Prostate gland (tissue), 2 donors: ENCODE results near the gene KBTBD12. TPM values are rescaled to one million over a fixed set of nuclear protein-coding genes. Genes with fewer than 3 reads are reported as not detected.

Source experiments
- DNase-seq: peaks from one replicate; pipeline ENCODE4 v3.0.0-alpha.2; 2019; ENCODE audit warnings: low spot score
- H3K27ac ChIP-seq, 2 donors: fragments of 200-600 bp; sonication (generic); 2 replicates each; pipeline ENCODE4 v1.5.1; 2017 to 2019
- H3K27me3 ChIP-seq: fragments of 200-600 bp; sonication (generic); replicated peaks from 2 replicates; pipeline ENCODE4 v1.5.1; 2019; ENCODE audit not compliant: insufficient read depth
- H3K36me3 ChIP-seq, 2 donors: fragments of 200-600 bp; sonication (generic); 1 replicate in 1 of 2; 2 replicates in 1 of 2; pipeline versions ENCODE4 v1.5.1 to v1.8.1; 2017 to 2019
- H3K4me1 ChIP-seq: fragments of 200-600 bp; sonication (generic); replicated peaks from 2 replicates; pipeline ENCODE4 v1.5.1; 2019
- H3K4me3 ChIP-seq, 2 donors: fragments of 200-600 bp; sonication (generic); 2 replicates each; pipeline ENCODE4 v1.5.1; 2017 to 2019
- H3K9me3 ChIP-seq: fragments of 200-600 bp; sonication (generic); 2 replicates; pipeline ENCODE4 v1.5.1; 2017
- POLR2A ChIP-seq: fragments of 450-650 bp; IDR thresholded peaks from one replicate; pipeline ENCODE4 v1.6.1; 2016; ENCODE audit warnings: antibody characterized with exemption, mild to moderate bottlenecking
- POLR2AphosphoS5 ChIP-seq: sonication (generic); formaldehyde crosslinking; IDR thresholded peaks from one replicate; pipeline ENCODE4 v1.6.1; 2017; ENCODE audit warnings: antibody characterized with exemption
- WGBS: methylation state at CpG from one replicate; pipeline ENCODE4 v1.1.5; 2018; 5-methylcytosine and 5-hydroxymethylcytosine counted together
- intact Hi-C: fragments of 100-400 bp; cut with DNase I; formaldehyde crosslinking; loops from one replicate; pipeline ENCODE4 v1.14.2; 2022
- total RNA-seq, 2 donors: library from RNA; depleted of rRNA; stranded (reverse); fragments of >200 nt; gene quantifications; one replicate each; pipeline ENCODE4 v1.1.0, GENCODE V29; 2016
- TF ChIP-seq, protein P1 (sequence below), 4 experiments: fragments of 200-600 bp in 2 of 4; fragments of 450-650 bp in 2 of 4; sonication (generic) in 2 of 4; IDR thresholded peaks; 1 replicate in 3 of 4; 2 replicates in 1 of 4; pipeline ENCODE4 v1.5.1; 2016 to 2019; ENCODE audit warnings: antibody characterized with exemption in 4 of 4, mild to moderate bottlenecking in 2 of 4, moderate library complexity in 2 of 4

Gene KBTBD12
- total RNA-seq, 2 donors from 2014 or later: 1.2 TPM; not detected in 1

DNA sequence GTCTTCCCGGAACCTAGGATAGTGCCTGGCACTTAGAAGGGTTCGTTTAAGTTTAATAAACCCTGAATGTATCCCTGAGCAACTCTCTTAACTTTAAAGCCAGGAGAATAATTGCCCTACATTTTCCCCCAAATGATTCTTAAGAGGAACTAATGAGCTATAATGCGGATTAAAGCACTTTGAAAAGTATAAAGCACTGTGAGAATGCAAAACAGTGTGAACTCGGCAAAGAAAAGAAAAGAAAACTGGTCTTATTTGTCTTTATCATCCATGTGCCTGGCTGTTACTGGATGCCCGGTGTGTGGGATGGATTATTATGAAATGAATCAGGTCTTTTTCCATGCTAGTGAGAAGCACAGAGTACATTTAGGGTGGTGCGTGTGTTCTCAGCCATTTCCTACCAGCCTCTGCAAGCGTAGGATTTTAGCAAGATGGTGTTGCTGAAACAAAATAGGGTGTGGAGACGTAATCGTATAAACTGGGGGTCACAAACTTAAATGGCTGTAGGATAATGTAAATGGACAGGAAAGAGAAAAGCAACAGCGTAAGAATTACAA lies 983 bp downstream of the KBTBD12 start:
- 77% methylated on average over 10 of the region's 10 CpGs for WGBS
- intact Hi-C loops: no loop called here
- no peak overlapping the region for H3K27ac ChIP-seq

DNA sequence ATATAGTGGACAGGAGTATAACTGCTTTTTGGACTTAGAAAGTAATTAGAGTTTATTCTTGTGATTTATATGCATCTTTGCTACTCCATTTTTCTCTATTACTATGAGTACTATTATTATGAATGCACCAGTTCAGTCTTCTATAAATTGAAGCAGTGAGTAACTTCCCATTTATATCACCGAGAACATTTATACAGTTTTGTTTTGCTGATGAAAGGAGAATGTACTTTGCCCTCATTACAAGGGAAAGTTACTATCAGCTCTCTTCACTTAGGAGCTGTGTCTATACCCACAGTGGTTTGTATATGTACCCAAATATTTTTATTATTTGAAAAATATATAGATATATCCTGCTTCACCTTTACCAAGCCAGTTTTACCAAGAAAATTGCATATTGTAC lies 5.7 kb downstream of the KBTBD12 start:
- Histone ChIP-seq H3K4me3 (no peak overlapping the region), H3K4me1 (no peaks in the 10 kb centered on the region), H3K27me3 (no peaks in the 10 kb centered on the region), H3K27ac (no peak overlapping the region), H3K9me3 (no peaks in the 10 kb centered on the region), H3K36me3 (no peaks in the 10 kb centered on the region)
- DNase-seq: no peak
- WGBS: 83% methylated on average over 1 of the region's 1 CpG
- TF ChIP-seq, protein P1, sequence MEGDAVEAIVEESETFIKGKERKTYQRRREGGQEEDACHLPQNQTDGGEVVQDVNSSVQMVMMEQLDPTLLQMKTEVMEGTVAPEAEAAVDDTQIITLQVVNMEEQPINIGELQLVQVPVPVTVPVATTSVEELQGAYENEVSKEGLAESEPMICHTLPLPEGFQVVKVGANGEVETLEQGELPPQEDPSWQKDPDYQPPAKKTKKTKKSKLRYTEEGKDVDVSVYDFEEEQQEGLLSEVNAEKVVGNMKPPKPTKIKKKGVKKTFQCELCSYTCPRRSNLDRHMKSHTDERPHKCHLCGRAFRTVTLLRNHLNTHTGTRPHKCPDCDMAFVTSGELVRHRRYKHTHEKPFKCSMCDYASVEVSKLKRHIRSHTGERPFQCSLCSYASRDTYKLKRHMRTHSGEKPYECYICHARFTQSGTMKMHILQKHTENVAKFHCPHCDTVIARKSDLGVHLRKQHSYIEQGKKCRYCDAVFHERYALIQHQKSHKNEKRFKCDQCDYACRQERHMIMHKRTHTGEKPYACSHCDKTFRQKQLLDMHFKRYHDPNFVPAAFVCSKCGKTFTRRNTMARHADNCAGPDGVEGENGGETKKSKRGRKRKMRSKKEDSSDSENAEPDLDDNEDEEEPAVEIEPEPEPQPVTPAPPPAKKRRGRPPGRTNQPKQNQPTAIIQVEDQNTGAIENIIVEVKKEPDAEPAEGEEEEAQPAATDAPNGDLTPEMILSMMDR (IDR thresholded peaks at IDR 0.05): no peak
- TF ChIP-seq POLR2AphosphoS5 (no peak), POLR2A (no peak)
- intact Hi-C loops: no loop called here

More for the DNA sequence above, 983 bp downstream of the KBTBD12 start:
- H3K4me3 ChIP-seq: no peak overlapping the region
- DNase-seq: no peak
- no peaks in the 10 kb centered on the region for H3K36me3 ChIP-seq
- H3K9me3 ChIP-seq: no peaks in the 10 kb centered on the region
- TF ChIP-seq, protein P1 (IDR thresholded peaks at IDR 0.05): no peak
- TF ChIP-seq POLR2A: no peak
- TF ChIP-seq POLR2AphosphoS5: no peak
- H3K4me1 ChIP-seq: peaks cover 4% of the 10 kb centered on the region
- H3K27me3 ChIP-seq: peaks cover 3% of the 10 kb centered on the region

DNA sequence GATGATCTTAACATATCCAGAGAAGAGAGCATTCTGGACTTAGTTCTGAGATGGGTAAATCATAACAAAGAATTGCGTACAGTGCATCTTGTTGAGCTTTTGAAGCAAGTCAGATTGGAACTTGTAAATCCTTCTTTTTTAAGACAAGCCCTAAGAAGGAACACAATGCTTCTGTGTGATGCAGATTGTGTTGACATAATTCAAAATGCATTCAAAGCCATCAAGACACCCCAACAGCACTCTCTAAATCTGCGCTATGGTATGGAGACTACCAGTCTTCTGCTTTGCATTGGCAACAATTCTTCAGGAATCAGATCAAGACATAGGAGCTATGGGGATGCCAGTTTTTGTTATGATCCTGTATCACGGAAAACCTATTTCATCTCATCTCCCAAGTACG lies 8.6 kb downstream of the KBTBD12 start:
- intact Hi-C loops: no loop called here
- Histone ChIP-seq H3K27ac (no peak overlapping the region), H3K27me3 (no peaks in the 10 kb centered on the region), H3K4me1 (no peaks in the 10 kb centered on the region), H3K36me3 (no peaks in the 10 kb centered on the region), H3K9me3 (no peaks in the 10 kb centered on the region), H3K4me3 (no peak overlapping the region)
- TF ChIP-seq, protein P1 (IDR thresholded peaks at IDR 0.05): no peak
- TF ChIP-seq POLR2A (no peak), POLR2AphosphoS5 (no peak)
- DNase-seq: no peak
- WGBS: 86% methylated on average over 4 of the region's 4 CpGs

DNA sequence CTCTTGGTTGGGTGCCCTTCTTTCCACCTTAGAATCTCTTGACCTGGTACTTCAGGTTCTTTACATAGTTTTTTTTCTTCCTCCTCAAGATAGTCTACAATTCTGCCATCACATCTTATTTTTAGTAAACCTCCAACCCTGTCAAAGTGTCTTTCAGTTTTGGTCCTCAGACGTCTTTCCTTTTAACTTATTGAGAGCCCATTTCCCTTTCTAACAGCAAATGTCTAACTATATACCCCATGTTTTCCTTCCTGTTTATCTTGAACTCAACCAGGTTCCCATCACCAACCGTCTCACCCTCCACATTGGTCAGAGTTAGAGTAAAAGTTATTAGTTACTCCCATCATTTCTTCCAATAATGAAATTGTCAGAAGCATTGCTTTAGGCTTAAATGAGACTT lies 10.4 kb downstream of the KBTBD12 start:
- DNase-seq: no peak
- Histone ChIP-seq H3K27me3 (no peaks in the 10 kb centered on the region), H3K36me3 (no peaks in the 10 kb centered on the region), H3K27ac (no peak overlapping the region), H3K9me3 (no peaks in the 10 kb centered on the region), H3K4me3 (no peak overlapping the region), H3K4me1 (no peaks in the 10 kb centered on the region)
- no peak for TF ChIP-seq POLR2AphosphoS5
- TF ChIP-seq POLR2A: no peak
- TF ChIP-seq, protein P1 (IDR thresholded peaks at IDR 0.05): no peak
- intact Hi-C loops: no loop called here
- 94% methylated on average over 2 of the region's 2 CpGs for WGBS

DNA sequence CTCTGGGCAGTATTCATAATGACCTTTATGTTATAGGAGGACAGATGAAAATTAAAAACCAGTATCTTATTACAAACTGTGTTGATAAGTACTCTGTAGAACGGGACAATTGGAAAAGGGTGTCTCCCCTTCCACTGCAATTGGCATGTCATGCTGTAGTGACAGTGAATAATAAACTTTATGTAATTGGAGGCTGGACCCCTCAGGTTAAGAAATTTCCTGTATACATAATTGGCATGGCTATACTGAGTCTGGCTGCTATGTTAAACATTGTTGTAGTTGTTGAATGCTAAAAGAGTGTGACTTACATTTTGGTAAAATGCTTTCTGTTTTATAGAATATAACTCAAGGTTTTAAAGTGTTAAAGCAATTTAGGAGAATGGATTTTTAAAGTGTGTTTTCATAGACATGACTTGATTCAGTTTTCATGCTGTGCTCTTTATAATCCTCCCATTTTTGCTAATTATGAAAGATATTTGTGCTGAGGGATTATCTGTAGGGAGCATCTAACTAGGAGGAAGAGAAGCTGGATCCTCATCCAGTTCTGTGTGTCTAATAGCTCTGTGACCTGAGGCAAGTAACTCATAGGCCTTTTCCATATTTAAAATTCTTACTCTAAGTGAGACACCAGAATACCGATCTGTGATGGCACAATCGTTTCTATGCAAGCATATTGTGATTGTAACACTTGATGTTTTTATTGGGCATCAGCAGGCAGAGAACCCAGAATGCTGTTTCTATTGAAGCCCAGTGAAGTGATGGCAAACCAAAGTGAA lies 13.0 kb downstream of the KBTBD12 start:
- WGBS: 78% methylated on average over 3 of the region's 3 CpGs
- H3K9me3 ChIP-seq: no peaks in the 10 kb centered on the region
- no peak for TF ChIP-seq POLR2AphosphoS5
- TF ChIP-seq, protein P1 (IDR thresholded peaks at IDR 0.05): no peak
- no peak for TF ChIP-seq POLR2A
- intact Hi-C loops: no loop called here
- H3K36me3 ChIP-seq: no peaks in the 10 kb centered on the region
- no peak overlapping the region for H3K4me3 ChIP-seq
- no peaks in the 10 kb centered on the region for H3K27me3 ChIP-seq
- no peak overlapping the region for H3K27ac ChIP-seq
- H3K4me1 ChIP-seq: no peaks in the 10 kb centered on the region
- DNase-seq: no peak
